ENCODE results near the gene FPR2. TPM values are rescaled to one million over a fixed set of nuclear protein-coding genes. Genes with fewer than 3 reads are reported as not detected.

FPR2 gene
- total and polyA plus RNA-seq, 2 donors: 1.2 to 1.4 TPM

DNA sequence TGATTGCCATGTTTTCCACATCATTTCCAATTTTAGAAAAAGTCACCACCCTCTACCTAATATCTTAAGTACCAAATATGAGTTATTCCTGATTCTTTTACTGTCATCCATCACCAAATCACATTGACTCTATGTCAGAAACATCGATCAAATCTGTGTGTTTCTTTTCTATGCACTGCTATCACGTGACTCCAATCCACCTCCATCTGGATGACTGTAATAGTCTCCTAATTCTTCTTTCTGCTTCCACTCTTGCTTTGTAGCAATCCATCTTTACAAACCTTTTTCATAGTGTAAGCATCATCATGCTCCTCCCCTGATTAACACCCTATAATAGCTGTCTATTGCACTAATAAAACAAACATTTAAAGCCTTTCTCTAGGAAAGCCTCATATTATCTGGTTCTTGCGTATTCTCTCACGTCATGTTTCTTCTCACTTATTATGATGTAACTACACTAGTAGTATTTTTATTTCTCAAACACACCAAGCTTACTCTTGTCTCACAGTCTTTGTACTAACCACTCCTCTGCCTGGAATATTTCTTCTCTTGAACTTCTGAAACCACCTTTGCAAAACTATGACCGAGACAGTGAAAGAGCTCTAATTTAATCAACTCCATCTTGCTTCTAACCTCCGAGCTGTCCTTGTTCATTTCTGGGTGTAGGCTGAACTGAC is 23.3 kb downstream of the FPR2 start:
- Histone ChIP-seq H3K27ac (ENCODE audit: low read depth in 1 of 2, low read length in 1 of 2) (peak overlapping the region in 1 of 2 donors; percentile 31), H3K4me1 (ENCODE audit: control insufficient read depth in 2 of 2, insufficient read depth in 2 of 2, low read length in 2 of 2) (no peaks in the 10 kb centered on the region), H3K36me3 (ENCODE audit: control insufficient read depth in 2 of 2, insufficient read depth in 2 of 2, low read length in 1 of 2) (no peaks in the 10 kb centered on the region), H3K4me3 (ENCODE audit: low read length in 2 of 2) (no peak overlapping the region), H3K9me3 (ENCODE audit: control insufficient read depth in 2 of 2, insufficient read depth in 1 of 2, low read length in 1 of 2) (no peaks in the 10 kb centered on the region), H3K27me3 (ENCODE audit: control insufficient read depth in 2 of 2, insufficient read depth in 1 of 2, low read length in 1 of 2) (no peaks in the 10 kb centered on the region)
- no peak for DNase-seq (ENCODE audit: low read depth in 6 of 9, low spot score in 9 of 9)
- WGBS: 77% methylated on average over 6 of the region's 6 CpGs

DNA sequence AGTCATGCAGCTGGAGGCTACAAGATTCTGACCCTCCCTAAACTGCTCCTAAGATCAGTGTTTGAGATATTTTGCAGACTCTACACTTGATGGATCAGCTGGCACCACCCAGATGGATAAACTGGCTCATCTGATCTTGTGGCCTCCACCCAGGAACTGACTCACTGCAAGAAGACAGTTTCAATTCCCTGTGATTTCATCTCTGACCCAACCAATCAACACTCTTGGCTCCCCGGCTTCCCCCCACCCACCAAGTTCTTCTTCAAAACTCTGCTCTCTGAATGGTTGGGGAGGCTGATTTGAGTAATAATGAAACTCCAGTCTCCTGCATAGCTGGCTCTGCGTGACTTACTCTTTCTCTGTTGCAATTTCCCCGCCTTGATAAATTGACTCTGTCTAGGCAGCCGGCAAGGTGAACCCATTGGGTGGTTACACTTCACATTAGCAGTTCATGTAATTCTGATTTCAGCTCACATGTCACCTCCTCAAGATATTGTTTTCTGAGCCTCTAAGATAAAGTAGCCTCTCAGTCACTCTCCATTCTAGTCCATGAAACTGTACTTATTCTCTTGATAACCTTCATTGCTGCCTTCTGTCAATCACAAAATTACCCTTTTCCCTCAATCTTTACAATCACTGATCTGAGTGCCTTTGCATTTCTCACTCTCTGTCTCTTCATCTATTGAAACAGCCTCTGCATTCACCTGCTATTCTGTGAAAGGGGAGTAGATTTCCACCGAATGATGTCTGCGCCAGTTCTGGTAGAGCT is 24.1 kb downstream of the FPR2 start:
- no peak overlapping the region for H3K4me3 ChIP-seq (ENCODE audit: low read length in 2 of 2)
- H3K9me3 ChIP-seq (ENCODE audit: control insufficient read depth in 2 of 2, insufficient read depth in 1 of 2, low read length in 1 of 2): no peaks in the 10 kb centered on the region
- no peak overlapping the region for H3K27ac ChIP-seq (ENCODE audit: low read depth in 1 of 2, low read length in 1 of 2)
- DNase-seq (ENCODE audit: low read depth in 6 of 9, low spot score in 9 of 9): peak in 1 of 9 donors; percentile 13
- H3K27me3 ChIP-seq (ENCODE audit: control insufficient read depth in 2 of 2, insufficient read depth in 1 of 2, low read length in 1 of 2): no peaks in the 10 kb centered on the region
- 88% methylated on average over 6 of the region's 6 CpGs for WGBS
- H3K36me3 ChIP-seq (ENCODE audit: control insufficient read depth in 2 of 2, insufficient read depth in 2 of 2, low read length in 1 of 2): no peaks in the 10 kb centered on the region
- no peaks in the 10 kb centered on the region for H3K4me1 ChIP-seq (ENCODE audit: control insufficient read depth in 2 of 2, insufficient read depth in 2 of 2, low read length in 2 of 2)

DNA sequence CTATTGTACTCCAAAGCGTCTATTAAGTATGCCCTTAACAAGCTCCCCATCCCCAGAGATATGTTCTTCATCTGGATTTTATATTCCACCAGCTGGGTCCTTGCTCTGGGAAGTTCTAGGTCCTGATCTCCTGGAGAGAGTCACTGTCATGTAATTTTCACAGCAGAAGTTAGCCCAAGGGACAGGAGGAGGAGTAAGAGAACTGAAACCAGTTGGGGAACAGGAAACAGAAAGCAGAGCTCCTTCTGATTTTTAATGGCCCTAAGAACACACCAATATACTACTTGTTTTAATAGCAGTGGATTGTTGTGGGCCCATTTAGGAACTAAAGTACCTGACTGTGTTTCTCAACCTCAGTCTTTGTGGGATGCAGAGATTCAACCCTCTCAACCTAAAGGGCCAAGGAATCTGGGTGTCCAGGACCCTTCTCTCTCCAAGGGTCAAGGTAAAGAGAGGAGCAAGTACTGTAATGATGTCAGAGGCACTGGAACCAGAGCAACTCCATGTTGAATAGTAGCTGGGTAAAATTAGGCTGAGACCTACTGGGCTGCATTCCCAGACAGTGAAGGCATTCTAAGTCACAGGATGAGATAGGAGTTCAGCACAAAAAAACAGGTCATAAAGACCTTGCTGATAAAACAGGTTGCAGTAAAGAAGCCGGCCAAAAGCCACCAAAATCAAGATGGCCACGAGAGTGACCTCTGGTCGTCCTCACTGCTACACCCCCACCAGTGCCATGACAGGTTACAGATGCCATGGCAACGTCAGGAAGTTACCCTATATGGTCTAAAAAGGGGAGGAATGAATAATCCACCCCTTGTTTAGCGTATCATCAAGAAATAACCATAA is 25.9 kb downstream of the FPR2 start:
- H3K36me3 ChIP-seq (ENCODE audit: control insufficient read depth in 2 of 2, insufficient read depth in 2 of 2, low read length in 1 of 2): no peaks in the 10 kb centered on the region
- H3K4me3 ChIP-seq (ENCODE audit: low read length in 2 of 2): no peak overlapping the region
- 90% methylated on average over 6 of the region's 6 CpGs for WGBS
- no peak for DNase-seq (ENCODE audit: low read depth in 6 of 9, low spot score in 9 of 9)
- H3K27ac ChIP-seq (ENCODE audit: low read depth in 1 of 2, low read length in 1 of 2): no peak overlapping the region
- no peaks in the 10 kb centered on the region for H3K27me3 ChIP-seq (ENCODE audit: control insufficient read depth in 2 of 2, insufficient read depth in 1 of 2, low read length in 1 of 2)
- H3K4me1 ChIP-seq (ENCODE audit: control insufficient read depth in 2 of 2, insufficient read depth in 2 of 2, low read length in 2 of 2): no peaks in the 10 kb centered on the region
- no peaks in the 10 kb centered on the region for H3K9me3 ChIP-seq (ENCODE audit: control insufficient read depth in 2 of 2, insufficient read depth in 1 of 2, low read length in 1 of 2)

DNA sequence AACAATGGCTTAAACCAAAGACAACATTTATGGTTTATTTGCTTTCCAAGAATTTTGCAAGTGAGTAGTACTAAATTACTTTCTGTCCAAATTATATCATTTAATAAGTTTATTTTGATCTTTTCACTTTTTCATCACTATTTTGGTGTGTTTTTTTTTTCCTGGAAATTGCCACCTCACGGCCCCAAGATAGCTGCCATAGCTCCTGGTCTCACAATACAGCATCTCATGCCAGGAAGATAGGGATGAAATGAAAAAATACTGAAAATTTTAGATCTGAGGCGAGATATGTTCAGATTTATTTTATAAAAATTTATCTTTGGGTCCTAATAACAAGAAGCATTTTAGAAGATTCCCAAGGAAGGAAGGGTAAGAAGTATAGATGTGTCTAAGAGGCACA is 27.0 kb downstream of the FPR2 start:
- 86% methylated on average over 2 of the region's 2 CpGs for WGBS
- no peak overlapping the region for H3K4me3 ChIP-seq (ENCODE audit: low read length in 2 of 2)
- H3K36me3 ChIP-seq (ENCODE audit: control insufficient read depth in 2 of 2, insufficient read depth in 2 of 2, low read length in 1 of 2): no peaks in the 10 kb centered on the region
- no peaks in the 10 kb centered on the region for H3K27me3 ChIP-seq (ENCODE audit: control insufficient read depth in 2 of 2, insufficient read depth in 1 of 2, low read length in 1 of 2)
- no peak overlapping the region for H3K27ac ChIP-seq (ENCODE audit: low read depth in 1 of 2, low read length in 1 of 2)
- no peaks in the 10 kb centered on the region for H3K9me3 ChIP-seq (ENCODE audit: control insufficient read depth in 2 of 2, insufficient read depth in 1 of 2, low read length in 1 of 2)
- H3K4me1 ChIP-seq (ENCODE audit: control insufficient read depth in 2 of 2, insufficient read depth in 2 of 2, low read length in 2 of 2): no peaks in the 10 kb centered on the region
- DNase-seq (ENCODE audit: low read depth in 6 of 9, low spot score in 9 of 9): no peak

DNA sequence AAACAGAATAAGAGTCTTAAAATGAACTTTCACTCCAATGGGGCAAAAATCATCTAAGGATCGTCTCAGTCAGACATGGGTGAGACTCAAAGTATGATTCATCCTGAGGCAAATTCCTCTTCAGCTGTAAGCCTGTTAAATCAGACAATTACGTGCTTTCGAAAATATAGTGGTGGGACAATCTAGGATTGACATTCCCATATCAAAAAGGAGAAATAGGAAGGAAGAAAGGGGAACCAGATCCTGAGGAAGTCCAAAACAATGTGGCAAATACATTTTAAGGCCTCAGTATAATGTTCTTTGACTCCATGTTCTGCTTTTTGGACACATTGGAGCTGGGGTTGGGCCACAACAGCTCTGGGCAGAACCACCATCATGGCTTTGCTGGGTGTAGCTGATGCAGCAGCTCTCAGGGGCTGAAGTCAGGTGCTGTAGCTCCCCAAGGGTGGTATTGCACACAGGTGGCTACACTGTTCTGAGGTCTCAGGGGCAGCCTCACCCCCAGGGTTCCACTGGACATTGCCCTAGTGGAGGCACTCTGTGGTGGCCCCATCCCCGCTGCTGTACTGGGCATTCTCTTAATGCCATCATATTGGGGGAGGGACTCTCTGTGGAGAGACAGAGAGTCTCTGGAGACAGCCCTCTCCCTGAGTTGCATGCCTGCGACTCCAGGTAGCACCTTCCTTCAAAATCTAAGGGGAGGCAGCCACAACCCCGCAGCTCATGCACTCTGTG is 28.2 kb downstream of the FPR2 start:
- Histone ChIP-seq H3K27ac (ENCODE audit: low read depth in 1 of 2, low read length in 1 of 2) (no peak overlapping the region), H3K9me3 (ENCODE audit: control insufficient read depth in 2 of 2, insufficient read depth in 1 of 2, low read length in 1 of 2) (no peaks in the 10 kb centered on the region), H3K36me3 (ENCODE audit: control insufficient read depth in 2 of 2, insufficient read depth in 2 of 2, low read length in 1 of 2) (no peaks in the 10 kb centered on the region), H3K4me3 (ENCODE audit: low read length in 2 of 2) (no peak overlapping the region), H3K4me1 (ENCODE audit: control insufficient read depth in 2 of 2, insufficient read depth in 2 of 2, low read length in 2 of 2) (no peaks in the 10 kb centered on the region), H3K27me3 (ENCODE audit: control insufficient read depth in 2 of 2, insufficient read depth in 1 of 2, low read length in 1 of 2) (no peaks in the 10 kb centered on the region)
- 94% methylated on average over 6 of the region's 6 CpGs for WGBS
- DNase-seq (ENCODE audit: low read depth in 6 of 9, low spot score in 9 of 9): no peak

DNA sequence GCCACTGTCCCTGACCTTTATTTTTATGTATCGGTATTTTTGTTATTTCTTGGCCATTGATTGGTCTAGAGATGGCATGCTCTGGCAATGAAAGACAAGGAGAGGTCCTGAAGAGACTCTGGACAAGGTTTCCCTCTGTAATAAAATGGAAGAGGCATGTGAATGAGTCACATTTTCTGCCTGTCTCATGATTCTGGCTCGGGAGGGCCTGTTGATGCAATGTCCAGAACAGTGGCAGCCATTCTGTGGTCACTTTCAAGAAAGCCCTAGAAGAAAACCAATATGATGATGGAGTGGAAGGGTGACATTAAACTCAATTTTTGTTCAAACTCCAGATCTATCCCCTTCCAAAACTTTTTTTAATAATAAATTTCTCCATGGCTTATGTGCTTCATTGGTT is 32.0 kb downstream of the FPR2 start:
- no peaks in the 10 kb centered on the region for H3K9me3 ChIP-seq (ENCODE audit: control insufficient read depth in 2 of 2, insufficient read depth in 1 of 2, low read length in 1 of 2)
- no peaks in the 10 kb centered on the region for H3K4me1 ChIP-seq (ENCODE audit: control insufficient read depth in 2 of 2, insufficient read depth in 2 of 2, low read length in 2 of 2)
- no peak overlapping the region for H3K4me3 ChIP-seq (ENCODE audit: low read length in 2 of 2)
- H3K36me3 ChIP-seq (ENCODE audit: control insufficient read depth in 2 of 2, insufficient read depth in 2 of 2, low read length in 1 of 2): no peaks in the 10 kb centered on the region
- DNase-seq (ENCODE audit: low read depth in 6 of 9, low spot score in 9 of 9): no peak
- WGBS: 80% methylated on average over 2 of the region's 2 CpGs
- no peak overlapping the region for H3K27ac ChIP-seq (ENCODE audit: low read depth in 1 of 2, low read length in 1 of 2)
- H3K27me3 ChIP-seq (ENCODE audit: control insufficient read depth in 2 of 2, insufficient read depth in 1 of 2, low read length in 1 of 2): no peaks in the 10 kb centered on the region

DNA sequence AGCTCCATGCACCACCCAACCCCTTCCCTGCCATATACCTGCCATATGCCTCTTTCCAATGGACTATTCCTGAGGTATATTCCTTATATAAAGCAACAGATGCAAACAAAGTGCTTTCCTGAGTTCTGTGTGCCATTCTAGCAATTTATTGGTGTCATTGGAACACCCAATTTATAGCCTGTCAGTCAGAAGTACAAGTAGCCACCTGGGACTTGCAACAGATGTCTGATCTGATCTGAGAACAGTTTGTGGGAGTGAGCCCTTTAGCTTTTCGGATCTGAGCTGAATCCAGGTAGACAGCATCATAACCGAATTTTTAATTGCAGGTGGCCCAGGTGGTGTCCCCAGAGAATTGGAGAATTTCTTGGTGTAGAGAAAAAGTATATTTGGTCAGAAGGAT is 33.0 kb downstream of the FPR2 start:
- Histone ChIP-seq H3K9me3 (ENCODE audit: control insufficient read depth in 2 of 2, insufficient read depth in 1 of 2, low read length in 1 of 2) (no peaks in the 10 kb centered on the region), H3K4me3 (ENCODE audit: low read length in 2 of 2) (no peak overlapping the region), H3K36me3 (ENCODE audit: control insufficient read depth in 2 of 2, insufficient read depth in 2 of 2, low read length in 1 of 2) (no peaks in the 10 kb centered on the region), H3K27ac (ENCODE audit: low read depth in 1 of 2, low read length in 1 of 2) (no peak overlapping the region), H3K4me1 (ENCODE audit: control insufficient read depth in 2 of 2, insufficient read depth in 2 of 2, low read length in 2 of 2) (no peaks in the 10 kb centered on the region), H3K27me3 (ENCODE audit: control insufficient read depth in 2 of 2, insufficient read depth in 1 of 2, low read length in 1 of 2) (no peaks in the 10 kb centered on the region)
- WGBS: 93% methylated on average over 2 of the region's 2 CpGs
- no peak for DNase-seq (ENCODE audit: low read depth in 6 of 9, low spot score in 9 of 9)

DNA sequence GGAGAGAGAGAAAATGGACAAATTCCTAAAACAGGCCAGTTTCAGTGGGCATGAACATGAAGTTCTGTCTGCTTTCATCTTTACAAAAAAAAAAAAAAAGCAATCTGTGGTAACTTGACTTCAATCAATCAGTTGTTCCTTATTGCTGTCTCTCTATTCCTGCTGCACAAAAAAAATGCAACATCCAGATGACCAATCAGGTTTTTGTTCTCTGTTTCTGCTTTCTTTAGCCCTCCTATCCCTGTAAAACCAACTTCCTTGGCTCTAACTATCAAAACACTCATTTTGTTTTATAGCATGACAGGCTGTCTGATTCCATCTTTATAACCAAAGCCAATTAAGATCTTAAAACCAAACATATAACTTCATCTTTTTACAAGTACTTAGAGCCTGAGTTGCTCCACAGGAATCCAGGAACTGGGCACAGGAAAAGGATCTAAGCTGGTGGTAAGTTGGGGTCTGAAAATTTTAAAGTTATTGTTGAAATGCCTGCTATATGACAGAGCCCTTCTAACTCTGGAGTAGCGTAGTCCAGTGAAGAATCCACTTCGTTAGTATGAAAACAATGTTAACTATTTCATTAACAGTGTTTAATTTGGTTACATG is 34.0 kb downstream of the FPR2 start, which contains the start of gene FPR3:
TSS of gene FPR3 (plus strand) at position 273 of the 606 bp plus-strand sequence. CDS start 28,592 bp downstream, outside the sequence.
- Histone ChIP-seq H3K9me3 (ENCODE audit: control insufficient read depth in 2 of 2, insufficient read depth in 1 of 2, low read length in 1 of 2) (peaks cover 0 to 10% of the 10 kb centered on the region in 2 donors), H3K4me1 (ENCODE audit: control insufficient read depth in 2 of 2, insufficient read depth in 2 of 2, low read length in 2 of 2) (no peaks in the 10 kb centered on the region), H3K36me3 (ENCODE audit: control insufficient read depth in 2 of 2, insufficient read depth in 2 of 2, low read length in 1 of 2) (no peaks in the 10 kb centered on the region), H3K27me3 (ENCODE audit: control insufficient read depth in 2 of 2, insufficient read depth in 1 of 2, low read length in 1 of 2) (no peaks in the 10 kb centered on the region), H3K27ac (ENCODE audit: low read depth in 1 of 2, low read length in 1 of 2) (no peak within 1 kb of the TSS), H3K4me3 (ENCODE audit: low read length in 2 of 2) (no peak within 1 kb of the TSS)
- DNase-seq (ENCODE audit: low read depth in 6 of 9, low spot score in 9 of 9): no peak
- 82% methylated on average over 2 of the region's 2 CpGs for WGBS
